AG09319 (cell line): ENCODE data around the gene IER5.
A peak's percentile ranks its signal among the peaks of the same experiment; 100 is the strongest.
"Not testable (repeated sequence)": the region's sequence is repeated elsewhere in the genome, so short reads cannot be mapped to it uniquely, and the experiment has no call there.

Experiments used
- DNase-seq: peaks from one replicate; pipeline ENCODE4 v3.0.0-alpha.2; 2010; ENCODE audit warnings: low read depth; ENCODE audit errors: extremely low read depth
- CTCF ChIP-seq: IDR thresholded peaks from 2 replicates; pipeline ENCODE4 v1.5.1; 2011; ENCODE audit warnings: low read depth, mild to moderate bottlenecking, inconsistent platforms, low read length, moderate library complexity

Gene IER5

GRCh38 chr1:181110013-181110412 lies 21.5 kb downstream of the IER5 start:
- no peak for TF ChIP-seq CTCF
- no peak for DNase-seq

- no peak for DNase-seq
- TF ChIP-seq CTCF: no peak
Measured at GRCh38 chr1:181111559-181111958, 23.1 kb downstream of the IER5 start.

GRCh38 chr1:181112071-181112929 lies 23.8 kb downstream of the IER5 start:
- DNase-seq: peak; percentile 94
- no peak for TF ChIP-seq CTCF

- no peak for TF ChIP-seq CTCF
- DNase-seq: no peak
Measured at GRCh38 chr1:181113059-181113641, 24.6 kb downstream of the IER5 start.

- TF ChIP-seq CTCF: no peak
- DNase-seq: no peak
Measured at GRCh38 chr1:181114574-181115367, 26.3 kb downstream of the IER5 start.

- TF ChIP-seq CTCF: no peak
- no peak for DNase-seq
Measured at GRCh38 chr1:181115368-181115684, 26.8 kb downstream of the IER5 start.

- DNase-seq: not testable (repeated sequence)
Measured at GRCh38 chr1:181115971-181116370, 27.5 kb downstream of the IER5 start.
